HG03460 (cell line): ENCODE measurements around the gene FBXW4.
"Not testable (repeated sequence)": the region's sequence is repeated elsewhere in the genome, so short reads cannot be mapped to it uniquely, and the experiment has no call there.

Experiments
- ATAC-seq: cut with Tn5 transposase; IDR thresholded peaks from one replicate; pipeline ENCODE4 v1.9.1; 2021; ENCODE audit not compliant: unreplicated experiment

Gene FBXW4

DNA sequence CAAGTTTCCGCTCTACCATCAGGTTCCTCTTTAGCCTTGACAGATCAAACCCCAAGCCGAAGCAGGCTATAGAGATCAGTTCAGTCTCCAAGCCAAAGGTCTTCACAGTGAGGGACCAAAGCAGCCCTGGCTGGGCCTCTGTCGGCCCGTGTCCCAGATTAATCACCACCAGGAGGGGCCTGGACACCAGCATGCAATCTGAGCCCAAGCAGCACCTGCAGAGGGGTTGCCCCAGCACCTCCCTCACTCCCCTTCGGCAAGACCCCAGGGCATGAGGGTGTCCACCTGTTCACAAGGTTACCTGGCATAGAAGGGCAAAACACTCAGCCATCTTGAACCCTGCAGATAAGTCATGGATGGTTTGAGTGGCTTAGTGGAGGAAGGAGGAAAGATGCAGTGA is 36.0 kb downstream of the FBXW4 start:
- no peak for ATAC-seq

DNA sequence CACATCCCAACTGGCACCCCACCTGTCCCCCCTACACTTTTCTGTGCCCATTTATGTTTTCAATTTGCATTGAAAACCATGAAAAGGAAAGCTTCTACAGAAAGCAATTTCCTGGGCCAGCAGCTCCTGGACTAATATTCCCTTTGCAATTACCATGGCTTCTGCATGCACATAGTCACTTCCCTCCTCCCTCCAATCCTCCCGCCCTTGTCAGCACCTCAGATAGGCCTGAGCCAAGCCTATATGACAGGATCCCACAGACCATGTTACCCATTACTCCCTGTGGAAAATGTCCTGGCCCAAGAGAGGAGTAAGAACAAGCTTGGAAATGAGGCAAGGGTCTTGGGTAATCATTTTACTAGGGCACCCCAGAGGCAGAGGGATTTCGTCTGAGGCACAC is 38.1 kb downstream of the FBXW4 start:
- ATAC-seq, result no peak

DNA sequence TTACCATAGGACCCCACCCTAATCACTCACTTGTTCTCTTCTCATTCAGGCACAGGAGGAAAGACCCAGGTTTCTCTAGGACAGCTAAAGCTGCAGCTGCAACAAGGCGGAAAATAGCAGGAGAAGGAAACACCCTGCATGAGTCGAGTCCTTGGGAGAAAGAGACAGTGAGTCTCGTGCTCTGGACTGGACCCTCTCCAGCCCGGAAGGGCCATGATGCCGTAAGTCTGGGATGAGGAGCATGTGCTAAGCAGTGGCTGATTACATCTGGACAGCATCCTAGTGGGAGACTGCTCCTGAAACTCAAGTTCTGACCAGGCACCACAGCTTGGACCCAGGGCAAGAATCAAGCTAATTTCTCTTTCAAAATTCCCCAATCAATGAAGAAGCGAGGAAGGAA is 39.4 kb downstream of the FBXW4 start:
- no peak for ATAC-seq

DNA sequence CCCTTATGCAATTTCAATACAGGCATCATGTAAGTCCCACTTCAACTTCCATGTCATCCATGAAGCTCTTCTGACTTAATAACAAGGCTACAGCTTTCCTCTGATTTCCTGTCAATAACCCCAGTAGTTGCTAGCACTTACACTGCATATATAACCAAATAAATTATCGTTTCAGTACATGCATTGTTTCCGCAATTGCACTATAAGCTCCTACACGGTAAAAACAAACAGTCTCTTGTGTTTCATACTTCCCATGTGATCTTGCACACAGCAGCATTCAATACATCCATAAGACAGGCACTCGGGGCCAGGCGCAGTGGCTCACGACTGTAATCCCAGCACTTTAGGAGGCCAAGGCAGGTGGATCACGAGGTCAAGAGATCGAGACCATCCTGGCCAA is 41.4 kb downstream of the FBXW4 start:
- no peak for ATAC-seq

DNA sequence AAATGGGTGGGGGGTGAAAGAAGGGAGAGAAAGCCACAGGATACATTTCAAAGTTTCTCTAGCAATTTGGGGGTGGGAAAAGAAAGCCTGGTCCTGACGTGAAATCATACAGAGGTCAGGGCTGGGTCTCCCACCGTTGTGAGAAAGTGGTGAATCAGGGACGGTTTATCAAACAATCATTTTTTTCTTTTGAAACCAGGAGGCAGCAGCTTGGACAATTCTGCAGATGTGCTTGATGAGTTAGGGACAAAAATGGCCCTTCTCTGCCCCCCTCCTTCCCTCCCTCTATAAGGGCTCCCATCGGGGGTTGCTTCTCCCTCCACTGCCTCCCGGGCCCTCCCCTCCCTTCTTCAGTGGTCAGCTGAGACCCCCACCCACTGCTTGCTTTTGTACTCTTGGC is 43.6 kb downstream of the FBXW4 start:
- ATAC-seq, result no peak

DNA sequence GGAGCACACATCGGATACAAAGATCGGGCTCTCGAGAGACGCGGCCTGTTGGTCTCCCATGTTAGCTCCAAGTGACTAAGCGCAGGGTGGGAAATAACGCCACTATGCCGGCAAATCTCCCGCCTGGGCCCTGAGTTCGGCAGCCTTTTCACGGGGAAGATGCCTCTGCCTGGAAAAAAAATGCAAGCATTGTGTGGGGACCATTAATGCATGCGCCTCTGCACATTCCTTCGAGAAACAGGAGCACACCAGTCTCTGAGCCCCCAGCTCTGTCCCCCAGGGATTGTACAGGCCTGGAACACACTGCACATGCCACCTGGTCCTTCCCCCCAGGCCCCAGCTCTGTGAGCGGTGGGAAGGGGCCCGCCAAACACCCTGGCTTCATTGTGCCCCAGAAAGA is 44.1 kb downstream of the FBXW4 start:
- ATAC-seq, result no peak

DNA sequence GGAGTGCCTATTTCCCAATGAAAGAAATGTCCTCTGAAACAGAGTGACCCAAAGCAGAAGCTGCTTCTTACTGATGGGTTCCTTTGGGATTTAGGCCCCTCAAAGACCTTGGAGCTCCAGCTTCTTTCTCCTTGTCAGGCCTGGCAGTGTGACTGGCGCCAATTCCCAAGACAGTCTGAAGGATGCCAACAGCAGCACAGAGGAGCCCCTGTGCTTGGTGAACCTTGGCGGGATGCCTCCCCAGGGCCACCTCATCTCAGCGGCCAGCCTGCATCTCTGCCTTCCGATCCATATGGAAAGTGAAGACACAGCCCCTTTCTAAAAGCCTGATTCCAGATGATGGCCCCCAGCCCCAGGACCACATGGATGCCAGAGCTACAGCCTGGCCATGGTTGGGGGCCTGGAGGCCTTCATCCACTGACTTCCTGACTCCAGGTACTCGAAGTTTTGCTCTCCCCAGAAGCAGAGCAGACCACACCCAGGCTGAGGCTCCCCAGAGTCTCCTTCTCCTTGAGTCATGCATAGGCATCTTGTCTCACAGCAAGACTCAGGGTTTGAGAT is 45.4 kb downstream of the FBXW4 start:
- no peak for ATAC-seq

DNA sequence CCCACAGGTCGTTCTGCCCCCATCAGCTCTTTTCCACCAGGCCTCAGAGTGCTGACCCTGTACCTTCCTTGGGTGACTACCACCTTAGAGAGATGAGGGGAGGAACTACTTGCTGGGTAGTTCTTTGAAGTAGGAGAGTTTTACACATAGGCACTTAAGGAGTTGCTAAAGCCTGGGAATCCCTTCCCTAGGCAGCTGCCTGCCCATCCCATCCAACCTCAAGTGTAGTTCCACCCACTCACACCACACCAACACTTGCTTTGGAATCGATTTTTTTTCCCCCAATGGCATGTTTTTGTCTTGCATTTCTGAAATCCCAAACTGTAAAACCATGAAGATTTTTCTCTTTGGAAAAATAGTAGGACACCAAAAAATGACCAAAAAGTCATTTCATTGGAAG is 47.7 kb downstream of the FBXW4 start:
- no peak for ATAC-seq

DNA sequence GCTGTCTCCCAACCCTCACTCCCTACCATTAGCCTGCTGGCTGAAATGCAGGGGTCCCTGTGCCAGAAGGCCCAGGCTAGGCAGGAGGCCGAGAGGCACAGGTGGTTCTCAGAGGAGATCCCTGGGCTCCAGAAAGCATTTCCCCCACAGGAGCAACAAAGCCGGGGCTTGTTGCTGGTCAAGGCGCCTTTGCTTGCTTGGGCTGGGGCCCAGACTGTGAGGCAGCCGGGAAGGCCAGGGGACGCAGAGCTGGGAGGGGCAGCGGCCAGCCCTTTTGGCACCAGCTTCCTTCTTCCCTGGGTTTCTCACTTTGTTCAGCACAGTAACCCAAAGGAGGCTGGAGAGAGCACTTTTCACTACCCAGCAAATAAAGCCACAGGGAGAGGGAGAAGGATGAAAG is 48.6 kb downstream of the FBXW4 start:
- no peak for ATAC-seq

DNA sequence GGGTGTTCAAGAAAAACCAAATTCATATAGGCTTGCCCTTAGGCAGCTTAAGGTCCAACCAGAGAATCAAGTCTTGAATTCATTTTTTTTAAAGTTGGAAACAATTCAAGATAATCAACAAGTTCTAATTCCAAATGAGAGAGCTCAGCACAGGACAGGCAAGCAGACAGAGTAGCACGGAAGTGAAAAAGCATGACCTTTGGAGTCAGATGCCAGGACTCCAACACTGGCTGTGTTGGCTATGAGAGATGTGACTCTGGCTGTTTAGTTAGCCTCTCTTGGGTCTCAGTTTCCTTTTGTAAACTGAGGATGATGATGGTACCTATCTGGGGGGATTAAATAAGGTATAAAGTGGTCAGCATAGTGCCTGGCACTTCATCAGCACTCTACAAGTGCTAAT is 49.3 kb downstream of the FBXW4 start:
- no peak for ATAC-seq

DNA sequence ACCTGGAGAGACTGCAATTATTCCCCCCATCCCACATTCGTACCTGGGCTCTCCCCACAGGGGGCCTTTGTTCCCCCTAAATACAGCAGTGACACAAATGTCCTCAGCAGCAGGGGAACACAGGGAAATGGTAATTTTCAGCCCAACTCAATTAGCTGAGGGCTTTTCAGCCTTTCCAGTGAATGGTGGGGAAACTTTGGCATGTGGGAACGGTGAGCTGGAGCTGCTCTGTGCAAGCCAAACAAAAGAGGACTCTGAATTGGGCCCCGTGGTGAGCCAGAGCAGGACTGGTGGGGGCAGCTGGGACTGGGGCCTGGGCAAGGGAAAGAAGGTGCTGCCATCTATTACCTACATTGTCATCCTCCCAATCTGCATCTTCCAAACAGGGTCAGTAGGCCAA is 51.0 kb downstream of the FBXW4 start:
- ATAC-seq, result no peak

DNA sequence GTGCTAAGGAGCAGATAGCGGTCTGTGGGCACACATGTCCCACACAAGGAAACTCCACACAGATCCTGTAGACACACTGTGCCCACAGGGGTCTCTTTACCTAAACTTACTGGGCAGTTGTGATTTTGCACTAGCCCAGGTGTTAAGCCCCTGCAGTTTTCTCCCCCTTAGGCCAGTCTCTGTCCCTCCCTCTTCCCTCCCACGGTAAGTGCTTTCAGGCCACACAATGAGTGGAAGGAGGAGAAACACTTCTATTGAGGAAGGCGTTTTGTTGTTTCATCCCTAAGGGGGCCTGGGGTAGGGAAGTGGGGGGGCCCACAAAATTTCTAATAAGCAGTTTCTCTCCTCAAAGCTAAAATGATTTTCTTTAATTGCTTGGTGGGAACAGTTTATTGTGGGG is 51.4 kb downstream of the FBXW4 start:
- no peak for ATAC-seq

DNA sequence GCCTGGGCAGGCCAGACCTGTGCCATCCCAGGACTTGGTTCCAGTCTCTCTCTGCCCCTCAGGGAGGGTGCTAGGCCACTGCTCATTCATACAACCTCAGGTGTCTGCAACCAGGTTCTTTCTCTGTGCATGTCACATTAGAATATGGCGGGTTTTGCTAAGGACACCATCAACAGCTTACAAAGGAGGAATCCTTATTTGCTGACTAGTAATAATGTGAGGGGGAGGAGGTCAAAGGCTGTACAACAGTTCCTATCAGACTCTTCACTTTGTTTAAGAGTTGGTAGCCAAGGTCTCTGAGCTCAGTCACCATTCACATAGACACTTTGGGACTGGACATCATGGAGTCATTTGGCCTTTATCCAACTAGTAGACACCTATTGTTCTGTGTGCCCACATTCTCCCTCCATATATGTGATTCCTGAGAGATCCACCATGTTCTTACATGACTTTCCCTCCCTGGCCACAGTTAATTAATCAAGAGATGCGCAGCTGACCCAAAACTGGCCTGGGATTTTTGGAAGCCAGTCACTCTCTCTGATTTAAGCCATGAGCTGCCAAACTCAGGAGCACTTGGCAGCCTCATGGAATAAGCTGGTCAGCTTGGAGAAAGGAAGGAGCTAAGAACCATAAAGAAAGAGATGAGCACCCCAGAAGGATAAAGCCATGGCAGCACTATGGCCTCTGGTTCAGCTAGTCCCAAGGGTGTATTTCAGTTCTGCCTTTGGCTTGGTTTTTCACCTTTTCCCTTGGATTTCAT is 55.6 kb downstream of the FBXW4 start:
- no peak for ATAC-seq

DNA sequence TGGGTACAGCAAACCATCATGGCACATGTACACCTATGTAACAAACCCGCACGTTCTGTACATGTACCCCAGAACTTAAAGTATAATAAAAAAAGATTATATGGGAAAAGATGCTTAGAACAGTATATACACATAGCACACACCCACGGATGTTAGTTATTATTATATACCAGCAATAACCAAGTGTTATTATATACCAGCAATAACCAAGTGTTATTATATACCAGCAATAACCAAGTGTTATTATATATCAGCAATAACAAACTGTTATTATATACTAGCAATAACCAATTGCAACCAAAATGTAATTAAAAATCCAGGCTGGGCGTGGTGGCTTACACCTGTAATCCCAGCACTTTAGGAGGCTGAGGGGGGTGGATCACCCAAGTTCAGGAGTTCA is 61.5 kb downstream of the FBXW4 start:
- not testable (repeated sequence) for ATAC-seq

DNA sequence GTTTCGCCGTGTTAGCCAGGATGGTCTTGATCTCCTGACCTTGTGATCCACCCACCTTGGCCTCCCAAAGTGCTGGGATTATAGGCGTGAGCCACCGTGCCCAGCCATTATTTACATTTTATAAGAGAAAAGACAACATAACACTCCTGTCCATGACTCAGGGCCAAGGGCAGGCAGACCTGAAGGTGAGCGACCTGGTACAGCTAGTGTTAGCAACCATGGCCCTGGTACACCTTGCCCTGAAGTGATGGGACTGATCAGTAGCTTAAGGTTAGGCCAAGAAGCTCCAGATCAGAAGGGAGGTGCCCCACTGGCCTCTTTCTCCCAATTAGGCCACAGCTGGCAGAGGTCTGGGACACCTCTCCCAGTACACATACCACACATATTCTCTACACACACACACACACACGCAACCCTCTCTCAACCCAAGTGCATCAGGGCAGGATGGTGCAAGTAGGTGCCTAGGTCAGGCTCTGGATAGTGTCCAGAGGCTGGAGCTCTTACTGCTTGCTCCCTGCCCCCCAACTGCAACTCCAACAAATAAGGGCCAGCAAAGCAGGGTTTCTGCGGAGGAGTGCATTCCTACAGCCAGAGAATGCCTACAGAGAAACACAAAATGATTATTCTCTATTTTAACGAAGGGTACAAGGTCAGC is 63.0 kb downstream of the FBXW4 start:
- ATAC-seq, result no peak

DNA sequence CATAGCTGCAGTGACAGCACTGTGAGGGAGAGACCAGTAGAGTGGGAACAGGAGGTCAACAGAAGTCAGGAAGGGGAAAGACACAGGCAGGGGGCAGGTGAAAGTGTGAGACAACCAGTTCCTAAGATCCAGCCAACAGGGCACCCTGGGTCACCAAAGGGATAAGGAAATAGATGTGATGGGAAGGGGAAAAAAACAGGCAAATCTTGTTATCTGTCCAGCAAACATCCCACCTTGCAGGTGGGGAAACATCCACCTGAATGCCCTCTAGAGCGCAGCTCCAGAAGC is 64.4 kb downstream of the FBXW4 start:
- ATAC-seq, result no peak

DNA sequence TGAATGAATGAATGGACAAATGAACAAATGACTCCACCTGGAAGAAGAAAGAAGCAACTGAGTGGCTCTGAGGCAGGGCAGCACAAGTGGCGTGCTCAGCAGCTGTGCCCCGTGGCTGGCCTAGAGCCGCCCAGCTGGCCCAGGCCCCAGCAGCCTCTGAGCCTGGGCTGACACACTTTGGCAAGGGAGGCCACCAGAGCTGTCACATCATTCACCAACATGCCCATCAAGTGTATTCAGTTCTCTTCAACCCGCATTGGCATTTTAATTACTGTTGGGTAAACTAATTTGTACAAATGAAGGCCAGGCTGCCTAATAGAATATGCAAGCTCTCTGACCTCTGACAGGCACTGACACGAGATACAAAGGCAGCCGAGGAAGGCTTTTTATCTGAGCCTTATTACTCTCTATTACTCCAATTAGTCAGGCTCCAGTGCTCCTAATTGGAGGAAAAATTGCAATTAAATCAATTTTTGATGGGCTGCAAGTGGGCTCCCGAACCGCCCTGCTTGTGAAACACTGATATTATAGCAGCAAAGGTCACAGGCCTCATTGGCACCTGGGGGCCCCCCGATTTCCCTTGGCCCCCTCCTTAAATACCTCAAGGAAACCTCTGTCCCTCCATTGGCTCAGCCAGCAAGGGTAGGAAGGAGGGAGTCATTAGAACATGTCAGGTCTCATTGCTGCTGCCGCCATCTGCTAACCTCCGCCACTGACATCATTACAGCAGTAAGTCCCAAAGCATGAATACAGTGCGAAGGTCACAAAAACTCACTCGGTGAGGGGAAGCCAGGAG is 64.9 kb downstream of the FBXW4 start:
- ATAC-seq, result no peak

DNA sequence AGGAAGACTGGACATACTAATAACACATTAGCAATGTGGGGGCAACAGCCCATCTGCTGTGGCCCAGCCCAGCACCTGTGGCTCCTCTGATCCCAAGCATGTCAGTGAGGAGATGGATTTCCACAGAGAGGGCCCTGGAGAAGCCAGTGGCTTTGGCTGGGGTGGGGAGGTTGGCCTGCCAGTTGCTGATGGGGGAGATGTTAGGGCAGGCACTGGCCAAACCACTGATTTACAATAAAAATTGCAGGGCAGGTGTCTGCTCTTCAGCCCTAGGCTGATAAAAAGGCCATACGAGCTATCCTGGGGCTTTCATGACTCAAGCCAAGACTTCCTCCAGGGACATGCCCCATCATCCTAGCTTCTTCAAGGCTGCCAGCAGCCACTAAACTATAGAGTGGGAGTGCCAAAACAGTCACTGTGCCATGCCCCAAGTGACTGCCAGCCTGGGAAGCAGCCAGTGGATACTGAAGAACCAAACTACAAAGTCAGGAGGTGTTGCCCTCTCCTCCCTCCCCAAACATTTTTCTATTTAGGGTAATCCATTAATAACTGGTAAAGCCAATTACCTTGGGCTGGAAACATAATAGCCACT is 69.1 kb downstream of the FBXW4 start:
- no peak for ATAC-seq

DNA sequence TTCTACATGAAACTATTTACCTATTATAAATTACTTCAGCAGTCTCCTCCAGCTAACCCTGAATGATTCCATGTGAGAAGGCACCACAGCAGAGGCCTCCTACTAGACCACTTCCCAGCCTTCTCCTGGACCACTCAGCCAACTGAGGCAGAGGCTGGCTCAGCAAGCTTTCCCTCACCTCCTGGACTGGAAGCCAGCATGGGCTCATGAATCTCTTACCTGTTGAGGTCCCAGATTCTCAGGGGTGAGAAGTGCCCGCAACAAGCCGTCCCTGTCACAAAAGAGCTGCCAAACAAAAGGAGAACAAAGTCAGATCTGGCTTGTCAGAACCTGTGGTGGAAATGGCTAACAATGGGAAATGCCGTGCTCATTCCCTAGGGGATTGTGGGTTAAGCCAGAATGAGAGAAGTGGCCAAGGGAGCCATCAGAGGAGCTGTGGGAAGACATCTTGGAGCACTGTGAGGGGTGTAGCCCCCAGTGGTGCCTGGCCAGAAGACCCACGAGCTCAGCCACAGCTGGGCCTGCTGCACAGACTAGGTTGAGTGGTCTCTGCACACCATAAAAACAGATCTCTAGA is 70.4 kb downstream of the FBXW4 start:
- ATAC-seq, result no peak

DNA sequence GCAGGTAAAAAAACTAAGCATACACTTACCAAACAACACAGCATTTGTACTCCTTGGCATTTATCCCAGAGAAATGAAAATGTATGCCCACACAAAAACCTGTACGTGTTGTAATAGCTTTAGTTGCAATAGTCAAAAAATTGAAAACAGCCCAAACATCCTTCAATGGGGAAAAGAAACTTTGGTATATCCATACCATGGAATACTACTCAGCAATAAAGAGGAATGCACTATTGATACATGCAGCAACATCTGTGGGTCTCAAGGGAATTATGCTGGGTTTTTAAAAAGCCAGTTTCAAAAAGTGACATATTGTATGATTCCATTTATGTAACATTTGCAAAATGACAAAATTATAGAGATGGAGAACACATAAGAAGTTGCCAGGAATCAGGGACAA is 71.4 kb downstream of the FBXW4 start:
- no peak for ATAC-seq

DNA sequence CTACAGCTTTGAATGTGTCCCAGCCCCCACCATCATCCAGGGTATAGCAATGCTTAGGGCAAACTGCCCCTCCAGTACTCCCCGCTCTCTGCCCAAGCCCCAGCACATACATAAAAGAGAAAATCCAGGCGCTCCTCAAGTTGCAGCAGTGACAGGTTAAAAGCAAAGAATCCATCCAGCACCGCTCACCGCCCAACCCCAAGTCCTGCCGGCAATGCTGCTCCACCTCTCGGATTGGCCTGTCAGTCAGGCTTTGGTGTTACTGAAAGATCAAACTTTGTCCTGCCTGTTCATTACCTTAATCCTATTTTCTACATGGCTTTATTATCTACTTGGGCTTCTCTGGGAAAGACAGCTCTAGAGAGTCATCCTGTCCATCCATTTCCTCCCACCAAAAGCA is 75.0 kb downstream of the FBXW4 start:
- no peak for ATAC-seq
